Measurements from ENCODE around the gene PKP2.
"Not testable (repeated sequence)": the region's sequence is repeated elsewhere in the genome, so short reads cannot be mapped to it uniquely, and the experiment has no call there.

The PKP2 gene

DNA sequence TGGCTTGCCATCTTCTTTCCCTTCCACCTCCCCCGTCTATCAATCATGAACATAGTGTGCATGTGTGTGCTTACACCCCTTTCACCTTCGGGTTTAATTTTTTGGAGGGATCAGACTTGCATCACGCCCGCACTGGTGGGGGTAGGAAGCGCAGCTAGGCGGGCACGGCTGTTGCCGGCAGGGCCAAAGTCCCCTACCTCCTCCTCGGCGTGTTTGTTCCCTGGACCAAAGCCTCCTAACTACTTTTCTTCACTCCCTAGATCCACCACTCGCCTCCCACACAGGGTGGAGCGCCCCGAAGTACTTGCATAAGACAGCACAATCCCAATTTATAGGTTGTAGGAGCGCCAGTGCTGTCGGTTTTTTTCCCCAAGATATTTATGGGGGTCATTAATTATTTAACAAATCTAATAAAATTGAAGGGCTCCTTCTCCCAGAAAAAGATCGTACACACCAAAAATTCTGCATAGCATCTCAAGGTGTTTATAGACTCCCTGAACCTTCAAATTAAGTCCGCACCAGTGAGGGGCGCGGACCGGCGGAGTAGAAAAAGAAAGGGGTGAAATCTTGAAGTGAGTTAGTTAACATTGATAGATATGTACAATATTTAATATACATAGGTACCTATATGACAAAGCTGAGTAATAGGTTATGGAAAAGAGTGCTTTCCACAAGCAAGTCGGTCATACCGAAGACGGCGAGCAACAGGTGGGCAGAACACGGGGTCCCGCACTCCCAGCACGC is 717 bp downstream of the PKP2 start:
- no peak for DNase-seq

DNA sequence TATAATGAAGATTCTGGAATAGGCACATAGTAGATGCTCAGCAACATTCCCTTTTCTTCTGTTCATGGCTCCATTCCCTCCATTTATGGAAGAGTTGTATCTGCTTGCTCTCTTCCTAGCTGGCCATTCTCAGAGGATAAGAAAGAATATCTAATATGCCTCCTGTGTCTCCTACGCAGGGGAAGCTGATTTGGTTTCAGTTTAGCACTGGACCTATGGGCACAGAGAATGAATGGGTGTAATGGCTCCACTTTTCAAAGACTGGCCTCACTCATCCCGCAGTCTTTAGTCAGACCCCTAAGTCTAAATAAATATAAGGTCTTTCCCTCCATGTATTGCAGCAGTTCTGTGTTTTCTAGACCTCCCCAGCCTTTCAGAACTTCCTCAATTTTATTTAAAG is 2.0 kb downstream of the PKP2 start:
- no peak for DNase-seq

DNA sequence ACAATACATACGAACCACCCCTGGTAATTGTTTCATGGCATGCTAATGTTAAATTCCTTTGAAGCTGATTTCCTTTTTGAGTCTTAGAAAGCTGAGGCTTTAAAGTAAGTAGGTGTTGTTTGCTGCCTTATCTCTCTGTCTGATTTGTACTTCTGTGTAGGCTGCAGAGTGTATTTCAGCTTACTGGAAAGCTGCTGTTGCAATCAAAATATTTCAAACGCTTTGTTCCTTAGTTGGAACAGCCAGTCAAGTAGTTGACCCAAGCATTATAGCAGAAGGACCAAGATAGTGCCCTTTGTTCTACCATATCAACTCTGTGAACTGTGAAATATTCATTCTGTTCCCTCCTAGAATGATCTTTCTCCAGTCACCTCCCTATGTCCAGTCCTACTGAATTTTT is 3.1 kb downstream of the PKP2 start:
- no peak for DNase-seq

DNA sequence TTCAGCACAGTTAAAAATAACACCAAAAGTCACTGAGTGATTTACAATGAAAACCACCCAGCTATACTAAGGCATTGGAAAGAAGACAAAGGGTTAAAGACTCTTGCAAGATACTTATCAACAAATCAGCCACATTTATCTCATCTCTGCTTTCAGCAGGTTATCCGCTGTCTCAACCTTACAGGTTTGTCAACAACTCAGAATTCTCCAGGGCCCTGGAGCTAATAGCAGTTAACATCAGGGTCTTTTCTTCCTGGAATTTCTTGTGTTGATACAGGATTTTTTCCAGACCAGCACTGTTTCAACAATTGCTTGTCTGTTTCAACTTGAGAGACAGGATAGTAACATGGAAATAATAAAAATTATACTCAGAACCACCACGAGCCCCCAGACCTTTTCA is 3.5 kb downstream of the PKP2 start:
- no peak for DNase-seq

- DNase-seq: not testable (repeated sequence)
These were observed 4.2 kb downstream of the PKP2 start for GRCh38 chr12:32892369-32892768.

- no peak for DNase-seq
These were observed 4.6 kb downstream of the PKP2 start for GRCh38 chr12:32891956-32892355.

DNA sequence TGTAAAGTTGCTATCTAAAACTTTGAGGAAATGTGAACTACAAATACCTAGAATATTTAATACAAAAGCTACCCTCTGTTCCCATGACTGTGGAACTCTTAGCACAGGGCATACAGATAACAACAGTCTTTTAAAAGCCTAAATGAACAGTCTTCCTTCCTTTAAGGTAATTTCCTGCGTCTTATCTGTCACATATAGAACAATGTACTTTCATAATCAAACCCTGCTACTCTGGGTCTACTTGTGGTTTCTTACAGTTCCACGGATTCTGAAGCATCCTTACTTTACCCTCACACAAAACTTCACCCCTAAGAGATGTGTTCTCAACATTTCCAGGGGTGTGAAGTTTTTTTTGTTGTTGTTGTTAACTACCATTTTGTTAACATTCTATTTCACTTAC is 5.1 kb downstream of the PKP2 start:
- no peak for DNase-seq

- no peak for DNase-seq
These were observed 7.4 kb downstream of the PKP2 start for GRCh38 chr12:32889011-32889760.

DNA sequence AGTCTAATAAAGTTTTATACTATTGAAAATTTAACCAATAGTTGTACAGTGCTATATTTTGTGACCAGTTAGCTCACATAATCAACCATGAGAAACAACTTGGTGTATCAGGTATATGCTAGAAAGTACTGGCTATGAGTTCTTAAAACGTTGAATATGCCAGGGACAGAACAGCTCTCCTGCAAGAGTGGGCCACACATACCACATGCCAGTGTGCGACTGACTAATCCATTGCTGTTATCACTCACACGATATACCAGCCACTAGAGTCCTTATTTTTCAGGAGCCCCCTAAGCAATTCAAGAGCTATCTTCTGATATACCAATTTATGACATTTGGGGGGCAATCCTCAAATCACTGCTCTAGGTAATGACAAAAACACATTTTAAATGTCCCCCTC is 9.5 kb downstream of the PKP2 start:
- no peak for DNase-seq

GRCh38 chr12:32885831-32886230 is 10.7 kb downstream of the PKP2 start:
- no peak for DNase-seq

- no peak for DNase-seq
These were observed 11.6 kb downstream of the PKP2 start for GRCh38 chr12:32884962-32885361.

DNA sequence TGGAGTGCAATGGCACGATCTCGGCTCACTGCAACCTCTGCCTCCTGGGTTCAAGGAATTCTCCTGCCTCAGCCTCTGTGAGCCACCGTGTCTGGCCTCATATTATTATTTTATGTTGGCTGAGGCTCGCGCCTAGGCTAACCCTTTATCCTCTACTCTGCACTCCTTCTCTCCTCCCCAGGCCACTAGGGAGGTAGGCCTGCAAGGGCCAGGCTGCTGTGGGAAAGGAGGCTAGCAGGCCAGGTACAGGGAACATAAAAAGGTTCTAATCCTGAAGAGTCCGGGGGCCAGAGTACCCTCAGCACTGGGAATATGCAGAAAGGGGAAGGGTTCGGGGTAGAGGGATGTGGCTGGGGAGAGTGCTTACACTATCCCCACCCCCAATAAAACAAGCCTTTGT is 14.9 kb downstream of the PKP2 start:
- no peak for DNase-seq

- no peak for DNase-seq
These were observed 15.5 kb downstream of the PKP2 start for GRCh38 chr12:32881107-32881506.

DNA sequence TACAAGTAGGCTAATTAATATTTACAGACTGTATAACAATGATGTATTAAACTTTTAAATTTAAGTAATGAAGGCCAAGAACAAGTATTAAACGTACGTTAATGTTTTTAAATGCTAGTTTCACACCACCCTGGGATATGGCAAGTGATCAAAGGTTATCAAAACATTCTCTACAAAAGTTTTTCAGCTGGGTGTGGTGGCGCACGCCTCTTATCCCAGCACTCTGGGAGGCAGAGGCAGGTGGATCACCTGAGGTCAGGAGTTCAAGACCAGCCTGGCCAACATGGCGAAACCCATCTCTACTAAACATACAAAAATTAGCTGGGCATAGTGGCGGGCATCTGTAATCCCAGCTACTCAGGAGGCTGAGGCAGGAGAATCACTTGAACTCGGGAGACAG is 17.5 kb downstream of the PKP2 start:
- not testable (repeated sequence) for DNase-seq

DNA sequence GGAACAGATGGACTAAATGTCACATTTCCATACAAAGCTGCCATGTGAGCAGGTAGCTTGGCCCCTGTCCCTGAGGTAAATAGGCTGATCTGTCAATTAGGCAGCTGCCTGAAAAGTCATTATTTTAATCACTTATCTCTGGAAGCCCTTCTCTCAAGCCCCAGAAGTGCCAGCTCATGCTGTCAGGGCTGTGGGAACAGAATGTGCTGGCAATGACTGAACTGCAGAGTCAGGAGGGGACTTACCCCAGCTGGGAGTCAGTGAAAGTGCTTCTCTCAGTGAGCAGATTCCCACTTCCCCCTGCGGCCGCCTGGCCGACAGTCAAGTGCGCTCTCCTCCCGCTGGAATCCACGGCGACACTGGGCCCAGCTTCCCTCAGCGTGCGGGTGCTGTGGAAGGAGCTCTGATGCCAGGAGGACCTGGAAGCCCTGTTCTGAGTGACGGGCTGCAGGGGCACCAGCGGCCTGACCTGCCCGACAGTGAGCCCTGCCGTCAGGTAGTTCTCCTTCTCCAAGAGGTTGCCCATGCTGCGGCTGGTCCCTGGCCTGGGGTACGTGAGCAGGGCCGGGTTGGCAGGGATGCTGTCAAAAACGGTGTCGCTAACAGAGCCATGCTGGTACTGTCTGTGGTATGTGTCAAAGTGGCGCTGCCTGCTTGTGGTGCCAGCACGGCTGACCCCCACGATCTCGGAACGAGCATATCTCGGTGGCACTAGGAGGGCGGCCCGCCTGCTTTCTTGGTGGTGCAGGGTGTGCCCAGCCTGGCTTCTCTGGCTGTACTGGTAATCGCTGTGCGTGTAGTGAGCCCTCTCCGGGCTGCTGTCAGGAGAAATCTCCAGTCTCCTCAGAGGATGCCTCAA is 18.7 kb downstream of the PKP2 start:
- DNase-seq: no peak

DNA sequence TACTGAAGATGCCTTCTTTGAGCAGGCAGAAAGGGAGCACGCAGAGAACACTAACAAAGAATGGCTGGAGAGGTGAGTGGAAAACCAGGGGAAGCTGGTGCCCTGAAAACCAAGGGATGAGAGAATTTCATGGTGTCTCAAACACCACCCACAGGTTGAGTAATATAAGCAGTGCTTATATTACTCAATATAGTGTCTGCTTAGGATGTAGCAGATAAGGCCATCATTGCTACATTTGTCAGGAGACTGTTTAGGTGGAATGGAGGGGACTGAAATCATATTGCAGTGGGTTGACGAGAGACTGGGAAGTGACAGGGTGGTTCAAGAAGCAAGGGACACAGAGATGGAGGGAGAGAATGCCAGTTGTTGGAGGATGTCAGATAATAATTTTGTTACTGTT is 20.6 kb downstream of the PKP2 start:
- no peak for DNase-seq

- DNase-seq: no peak
These were observed 21.6 kb downstream of the PKP2 start for GRCh38 chr12:32874975-32875374.

- no peak for DNase-seq
These were observed 22.5 kb downstream of the PKP2 start for GRCh38 chr12:32874078-32874477.

DNA sequence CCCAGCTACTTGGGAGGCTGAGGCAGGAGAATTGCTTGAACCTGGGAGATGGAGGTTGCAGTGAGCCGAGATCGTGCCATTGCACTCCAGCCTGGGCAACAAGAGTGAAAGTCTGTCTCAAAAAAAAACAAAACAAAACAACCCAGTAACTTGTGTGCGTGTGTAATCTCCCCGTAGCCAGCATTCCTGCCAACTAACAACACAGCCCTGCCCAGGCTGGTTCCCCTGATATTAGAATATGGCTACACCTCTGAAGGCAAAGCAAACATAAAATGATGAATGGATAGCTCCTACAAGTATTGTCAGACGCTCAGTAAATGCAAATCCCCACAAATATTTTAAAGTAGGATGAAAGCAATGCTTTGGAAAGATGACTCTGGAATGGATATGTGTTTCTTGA is 24.2 kb downstream of the PKP2 start:
- DNase-seq: not testable (repeated sequence)

DNA sequence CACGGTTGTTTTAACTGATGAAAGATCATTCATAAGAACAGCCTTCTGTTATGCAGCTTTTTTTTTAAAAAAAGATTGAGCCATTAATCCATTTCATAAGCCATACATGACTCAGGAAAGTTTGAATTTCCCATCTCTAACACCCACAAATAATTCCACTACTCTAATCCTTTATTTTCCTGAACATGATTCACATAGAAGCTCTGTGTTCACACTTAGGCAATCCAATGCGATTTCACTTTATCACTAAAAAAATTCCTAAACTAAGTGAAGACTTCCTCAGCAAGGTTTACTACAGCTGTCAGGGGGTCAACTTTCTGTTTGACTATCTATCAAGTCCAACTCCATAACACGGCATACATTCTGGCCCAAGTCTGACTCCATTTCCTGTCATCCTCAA is 25.9 kb downstream of the PKP2 start:
- DNase-seq: no peak

GRCh38 chr12:32868885-32869284 is 27.7 kb downstream of the PKP2 start:
- DNase-seq: no peak

DNA sequence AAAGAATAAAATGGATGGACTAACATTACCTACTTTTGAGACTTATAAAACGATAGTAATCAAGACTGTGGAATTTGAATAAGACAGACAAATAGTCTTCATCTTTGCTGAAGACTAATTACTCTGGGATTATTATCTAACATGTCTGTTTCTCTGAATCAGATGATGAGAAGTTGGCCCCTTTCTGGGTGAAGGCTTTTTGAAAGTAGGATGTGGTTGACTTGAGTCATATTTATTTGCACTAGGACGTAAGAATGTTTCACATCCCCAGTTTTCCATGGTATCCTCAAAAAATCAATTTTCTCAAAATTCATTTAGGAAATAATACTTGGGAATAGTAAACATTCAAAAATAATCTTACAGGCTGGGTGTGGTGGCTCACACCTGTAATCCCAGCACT is 31.8 kb downstream of the PKP2 start:
- no peak for DNase-seq

- no peak for DNase-seq
These were observed 33.4 kb downstream of the PKP2 start for GRCh38 chr12:32863128-32863527.

GRCh38 chr12:32861658-32862057 is 34.9 kb downstream of the PKP2 start:
- DNase-seq: not testable (repeated sequence)
